ENCODE data around the gene B4GALNT4.
"Not testable (repeated sequence)": the region's sequence is repeated elsewhere in the genome, so short reads cannot be mapped to it uniquely, and the experiment has no call there.

Gene B4GALNT4

GRCh38 chr11:336659-337198, 32.6 kb upstream of the B4GALNT4 start:
- no peak for DNase-seq

DNA sequence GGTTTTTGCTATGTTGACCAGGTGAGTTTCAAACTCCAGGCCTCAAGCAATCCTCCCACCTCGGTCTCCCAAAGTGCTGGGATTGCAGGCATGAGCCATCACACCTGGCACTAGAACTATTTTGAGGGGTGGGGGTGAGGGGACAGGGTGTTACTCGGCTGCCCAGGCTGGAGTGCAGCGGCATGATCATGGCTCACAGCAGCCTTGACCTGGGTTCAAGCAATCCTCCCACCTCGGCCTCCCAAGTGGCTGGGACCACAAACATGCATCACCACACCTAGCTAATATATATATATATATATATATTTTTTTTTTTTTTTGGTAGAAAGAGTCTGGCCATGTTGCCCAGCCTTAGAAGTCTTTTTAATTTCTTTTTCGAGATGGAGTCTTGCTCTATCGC, 31.6 kb upstream of the B4GALNT4 start:
- DNase-seq = no peak

DNA sequence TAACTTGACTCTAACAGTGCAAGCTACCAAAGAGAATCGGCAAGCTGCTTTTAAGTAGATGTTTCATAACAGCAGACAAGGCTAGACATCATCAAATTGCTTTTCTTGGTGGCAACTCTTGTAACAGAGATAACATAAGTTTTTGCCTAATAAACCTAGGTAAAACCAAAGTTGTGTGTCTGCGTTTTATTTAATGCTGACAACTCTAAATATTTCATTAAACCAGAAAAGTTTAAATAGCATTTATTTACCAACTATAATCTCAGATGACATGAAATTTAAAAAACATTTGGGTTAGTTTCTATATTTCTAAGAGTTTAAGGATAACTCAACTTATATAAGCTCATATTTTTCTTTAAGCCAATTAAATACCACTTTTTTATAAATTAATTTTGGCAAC, 29.3 kb upstream of the B4GALNT4 start:
- no peak for DNase-seq

- no peak for DNase-seq
These were observed 28.5 kb upstream of the B4GALNT4 start for GRCh38 chr11:340539-341512.

DNA sequence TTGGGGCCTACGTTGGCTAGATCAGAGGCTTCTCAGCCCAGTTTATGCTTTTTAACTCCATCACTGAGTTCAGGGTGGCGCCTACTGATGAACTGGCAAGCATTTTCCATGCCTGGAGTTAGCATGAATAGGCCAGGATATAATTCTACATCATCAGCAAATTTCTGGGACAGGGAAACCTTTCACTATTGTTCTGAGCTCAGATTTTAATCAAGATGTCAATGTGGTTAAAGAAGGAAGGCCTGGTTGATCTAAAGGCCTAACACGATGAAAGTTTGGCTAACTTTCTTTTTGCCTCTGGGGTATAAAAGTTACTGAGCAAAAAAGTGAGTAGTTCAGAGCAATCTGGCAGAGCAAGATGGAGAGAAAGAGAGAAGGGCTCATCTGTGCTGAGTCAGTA, 27.0 kb upstream of the B4GALNT4 start:
- no peak for DNase-seq

DNA sequence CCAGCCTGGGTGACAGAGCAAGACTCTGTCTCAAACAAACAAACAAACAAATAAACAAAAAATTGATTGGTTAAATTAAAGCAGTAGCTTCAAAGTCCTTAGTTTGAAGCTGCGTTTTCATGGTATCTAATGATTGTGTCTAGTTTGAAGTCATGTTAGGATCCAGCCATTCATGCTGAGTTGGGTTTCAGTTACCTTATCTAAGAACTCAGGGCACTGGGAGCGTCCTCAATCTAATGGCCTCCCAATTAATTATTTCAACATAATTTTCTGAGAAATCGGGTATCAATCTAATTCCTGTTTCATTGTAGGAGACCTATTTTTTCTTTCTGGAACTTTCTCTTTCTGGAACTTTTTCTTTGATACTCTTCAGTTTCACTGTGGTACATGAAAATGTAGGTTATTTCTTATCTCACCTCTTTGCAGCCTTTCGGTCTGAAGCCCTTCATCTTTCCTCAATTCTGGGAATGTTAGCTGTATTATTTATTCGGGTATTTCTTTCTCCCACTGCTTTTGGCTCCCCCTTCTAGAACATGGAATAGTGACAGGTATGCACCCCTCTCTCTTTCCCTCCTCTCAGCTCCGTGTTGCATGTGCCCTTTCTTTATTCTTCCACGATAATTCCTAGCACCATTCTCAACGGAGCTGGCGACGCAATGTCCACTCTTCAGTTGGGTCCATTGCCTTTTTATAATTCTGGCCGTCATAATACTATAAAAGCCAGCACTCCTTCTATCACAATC, 24.3 kb upstream of the B4GALNT4 start:
- DNase-seq = no peak

DNA sequence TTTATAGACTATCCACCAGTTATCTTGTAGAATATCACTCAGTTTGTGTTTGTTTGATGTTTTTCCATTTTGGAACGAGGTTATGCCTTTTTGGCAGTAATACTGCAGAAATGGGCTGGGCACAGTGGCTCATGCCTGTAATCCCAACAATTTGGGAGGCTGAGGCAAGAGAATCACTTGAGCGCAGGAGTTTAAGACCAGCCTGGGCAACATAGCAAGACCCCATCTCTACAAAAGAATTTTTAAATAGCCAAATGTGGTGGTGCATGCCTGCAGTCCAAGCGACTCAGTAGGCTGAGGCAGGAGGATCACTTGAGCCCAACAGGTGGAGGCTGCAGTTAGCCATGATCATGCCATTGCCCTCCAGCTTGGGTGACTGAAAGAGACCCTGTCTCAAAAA, 22.8 kb upstream of the B4GALNT4 start:
- DNase-seq = no peak

GRCh38 chr11:349270-349954, 19.9 kb upstream of the B4GALNT4 start:
- DNase-seq = not testable (repeated sequence)

GRCh38 chr11:350033-350722, 19.1 kb upstream of the B4GALNT4 start:
- DNase-seq = not testable (repeated sequence)

DNA sequence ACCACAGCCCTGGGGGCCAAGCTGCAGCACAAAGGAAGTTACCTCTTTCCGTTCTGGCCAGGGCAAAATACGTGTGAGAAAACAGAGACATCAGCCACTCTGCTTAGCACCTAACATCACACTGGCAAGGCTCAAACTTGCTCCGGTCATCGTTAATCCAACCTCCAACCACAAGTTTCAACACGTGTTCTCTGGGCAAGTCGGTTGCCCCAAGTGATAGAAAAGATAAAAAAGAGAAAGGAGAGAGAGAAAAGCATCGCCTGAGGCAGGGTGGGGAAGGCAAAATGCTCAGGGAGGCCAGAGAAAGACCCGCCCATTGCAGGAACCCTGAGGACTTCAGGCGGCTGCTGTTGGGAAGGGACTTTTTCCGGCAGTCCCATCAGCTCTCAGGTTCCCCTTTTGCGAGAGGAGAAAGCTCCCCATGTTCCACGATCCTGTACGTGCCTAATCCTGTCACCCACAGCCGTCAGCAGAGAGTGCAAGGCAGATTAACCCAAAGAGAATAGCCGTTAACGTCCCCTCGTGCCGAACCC, 18.5 kb upstream of the B4GALNT4 start:
- no peak for DNase-seq

DNA sequence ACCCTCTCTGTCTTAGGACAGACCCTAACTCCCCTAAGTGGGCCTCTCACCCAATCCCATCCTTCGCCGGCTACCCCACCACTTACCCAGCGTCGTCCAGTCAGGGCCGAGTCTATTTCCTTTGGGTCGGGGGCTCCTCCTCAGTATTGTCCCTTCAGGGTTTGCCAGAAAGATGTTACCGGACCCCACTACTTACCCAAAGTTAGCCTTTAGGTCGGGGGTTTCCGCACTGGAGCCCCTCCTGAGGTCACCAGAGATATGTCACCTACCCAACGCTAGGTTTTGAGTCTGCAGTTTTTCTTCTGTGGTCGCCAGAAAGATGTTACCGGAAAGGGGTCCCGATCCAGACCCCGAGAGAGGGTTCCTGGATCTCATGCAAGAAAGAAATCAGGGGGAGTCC, 17.9 kb upstream of the B4GALNT4 start:
- no peak for DNase-seq

DNA sequence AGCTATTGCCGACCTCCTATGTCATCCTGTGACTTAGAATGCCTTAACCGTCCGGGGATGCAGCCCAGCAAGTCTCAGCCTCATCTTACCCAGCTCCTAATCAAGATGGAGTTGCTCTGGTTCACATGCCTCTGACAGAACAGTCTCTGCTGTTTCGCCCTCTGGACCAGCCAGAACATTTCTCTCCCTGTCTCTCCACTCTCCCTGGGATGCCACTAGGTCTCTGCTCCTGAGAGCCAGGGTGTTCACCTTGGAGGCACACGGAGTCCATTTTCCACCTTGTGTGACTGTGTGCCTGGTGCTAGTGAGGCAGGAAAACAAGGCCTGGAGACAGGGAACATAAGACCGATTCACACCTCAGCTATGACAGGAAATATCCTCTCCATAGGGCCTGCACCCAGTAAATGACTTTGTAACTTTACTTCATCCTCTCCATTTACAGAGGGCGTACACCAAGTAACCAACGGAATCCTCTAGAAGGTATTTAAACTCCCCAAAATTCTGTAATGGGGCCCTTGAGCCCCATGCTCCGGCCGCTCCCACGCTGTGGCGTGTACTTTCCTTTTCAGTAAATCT, 16.8 kb upstream of the B4GALNT4 start:
- DNase-seq = no peak

GRCh38 chr11:353179-353873, 16.0 kb upstream of the B4GALNT4 start:
- DNase-seq = no peak

GRCh38 chr11:355581-356458, 13.5 kb upstream of the B4GALNT4 start:
- peak; percentile 37 for DNase-seq

DNA sequence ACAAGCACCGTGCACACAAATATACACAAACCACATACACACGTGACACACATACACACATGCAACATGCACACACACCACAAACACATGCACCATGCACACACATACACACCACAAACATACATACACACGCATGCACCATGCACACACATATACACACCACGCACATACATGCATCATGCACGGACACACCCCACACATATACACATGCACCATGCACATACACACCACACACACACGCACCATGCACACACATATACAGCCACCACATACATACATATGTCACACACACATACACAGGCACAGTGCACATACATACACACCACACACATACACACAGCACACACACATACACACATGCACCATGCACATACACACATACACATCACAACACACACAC, 12.7 kb upstream of the B4GALNT4 start:
- no peak for DNase-seq

- no peak for DNase-seq
These were observed 11.7 kb upstream of the B4GALNT4 start for GRCh38 chr11:357582-357981.

DNA sequence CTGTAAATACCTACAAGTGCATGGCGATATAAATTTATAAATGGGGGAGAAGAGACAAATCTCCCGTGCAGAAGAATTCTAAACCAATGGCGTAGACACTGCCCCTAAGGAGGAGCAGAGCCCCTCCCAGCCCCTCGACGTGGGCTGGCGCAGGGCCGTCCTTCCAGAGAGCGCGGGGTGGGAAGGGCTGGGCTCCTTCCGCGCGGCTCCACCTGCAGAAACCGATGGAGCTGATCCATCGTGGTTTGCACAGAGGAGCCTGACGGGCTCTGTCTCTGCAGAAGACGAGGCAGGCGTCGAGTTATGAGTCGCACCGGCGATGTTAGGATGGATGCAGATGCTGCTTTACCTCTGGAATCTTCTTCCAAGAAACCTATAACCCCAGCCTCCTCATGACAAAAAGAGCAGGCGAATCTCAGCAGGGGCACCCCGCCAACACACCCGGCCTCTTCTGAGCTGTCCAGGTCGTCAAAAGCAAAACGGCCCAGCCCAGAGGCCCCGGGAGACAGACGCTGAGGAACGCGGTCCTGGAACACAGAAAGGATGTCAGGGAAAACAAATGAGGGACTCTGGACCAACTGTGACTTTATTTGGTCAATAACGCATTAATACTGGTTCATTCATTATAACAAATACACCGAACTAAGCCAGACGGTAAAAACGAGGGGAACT, 11.0 kb upstream of the B4GALNT4 start:
- DNase-seq = no peak

DNA sequence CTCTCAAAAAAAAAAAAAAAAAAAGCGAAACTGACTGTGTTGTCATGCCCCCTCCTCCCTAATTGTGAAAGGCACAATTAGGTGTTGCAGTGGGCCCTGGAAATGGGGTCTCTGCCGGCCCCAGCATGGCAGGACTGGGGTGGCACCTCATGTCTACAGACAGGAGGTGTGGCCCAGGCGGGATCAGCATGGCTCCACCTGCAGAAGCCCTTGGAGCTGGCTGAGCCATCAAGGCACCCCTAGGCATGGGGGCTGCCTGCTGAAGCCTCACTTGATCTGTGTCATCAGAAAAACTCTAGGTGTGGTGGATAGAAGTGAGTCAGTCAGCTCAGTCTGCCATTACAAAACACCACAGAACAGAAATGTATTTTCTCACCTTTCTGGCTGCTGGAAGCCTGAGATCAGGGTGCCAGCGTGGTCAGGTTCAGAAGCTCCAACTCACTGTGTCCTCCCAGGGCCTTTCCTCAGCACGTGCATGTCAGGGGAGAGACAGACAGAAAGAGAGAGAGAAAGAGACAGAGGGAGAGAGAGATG, 10.1 kb upstream of the B4GALNT4 start:
- DNase-seq = no peak
